Kidney epithelial cell (primary cell): ENCODE measurements around the gene LCK. TPM values are rescaled to one million over a fixed set of nuclear protein-coding genes. Genes with fewer than 3 reads are reported as not detected.

Experiments
- DNase-seq: peaks from one replicate; pipeline ENCODE4 v3.0.0-alpha.2; 2010; ENCODE audit warnings: low read depth
- H3K27me3 ChIP-seq: 2 replicates; pipeline ENCODE4 v1.6.0; 2011; ENCODE audit warnings: low read length; ENCODE audit not compliant: control insufficient read depth, insufficient read depth
- H3K36me3 ChIP-seq: 2 replicates; pipeline ENCODE4 v1.5.1; 2011; ENCODE audit warnings: low read length; ENCODE audit not compliant: control insufficient read depth, insufficient read depth
- H3K4me3 ChIP-seq: 2 replicates; pipeline ENCODE4 v1.5.1; 2011; ENCODE audit warnings: low read depth, mild to moderate bottlenecking, control low read depth, low read length
- CTCF ChIP-seq: IDR thresholded peaks from 2 replicates; pipeline ENCODE4 v1.5.1; 2011; ENCODE audit warnings: mild to moderate bottlenecking, moderate library complexity, low read length, control low read depth, inconsistent platforms; ENCODE audit not compliant: insufficient read depth, poor library complexity, severe bottlenecking
- total RNA-seq: library from RNA; depleted of rRNA; stranded (reverse); fragments of >200 nt; gene quantifications from 2 replicates; pipeline ENCODE4 v1.2.3, GENCODE V29; 2015

Gene LCK
- total RNA-seq, 1 donor from 2014 or later, result 6.2 TPM

- H3K4me3 ChIP-seq, result no peak overlapping the region
- no peaks in the 10 kb centered on the region for H3K36me3 ChIP-seq
- DNase-seq, result no peak
- TF ChIP-seq CTCF, result no peak
- no peaks in the 10 kb centered on the region for H3K27me3 ChIP-seq
Measured at GRCh38 chr1:32303997-32304622, 53.0 kb downstream of the LCK start.

DNA sequence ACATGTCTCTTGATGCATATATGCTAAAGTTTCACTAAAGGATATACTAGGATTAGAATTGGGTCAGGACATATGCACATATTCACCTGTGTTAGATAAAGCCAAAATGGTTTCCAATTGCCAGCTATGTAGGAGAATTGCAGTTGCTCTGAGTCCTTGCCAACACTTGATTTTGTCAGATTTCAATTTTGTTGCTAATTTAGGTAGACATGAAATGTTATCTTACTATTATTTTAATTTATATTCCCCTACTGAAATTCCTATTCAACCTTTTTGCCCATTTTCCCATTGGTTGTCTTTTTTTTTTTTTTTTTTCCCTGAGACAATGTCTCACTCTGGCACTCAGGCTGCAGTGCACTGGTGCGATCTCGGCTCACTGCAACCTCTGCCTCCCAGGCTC lies 54.2 kb downstream of the LCK start:
- Histone ChIP-seq H3K27me3 (no peaks in the 10 kb centered on the region), H3K4me3 (no peak overlapping the region), H3K36me3 (no peaks in the 10 kb centered on the region)
- DNase-seq, result no peak
- no peak for TF ChIP-seq CTCF

- no peak for TF ChIP-seq CTCF
- Histone ChIP-seq H3K36me3 (no peaks in the 10 kb centered on the region), H3K27me3 (no peaks in the 10 kb centered on the region), H3K4me3 (no peak overlapping the region)
- DNase-seq, result no peak
Measured at GRCh38 chr1:32307324-32307723, 56.3 kb downstream of the LCK start.

- no peak for TF ChIP-seq CTCF
- no peak overlapping the region for H3K4me3 ChIP-seq
- no peaks in the 10 kb centered on the region for H3K27me3 ChIP-seq
- DNase-seq, result no peak
- H3K36me3 ChIP-seq, result no peaks in the 10 kb centered on the region
Measured at GRCh38 chr1:32309960-32310359, 58.9 kb downstream of the LCK start.

DNA sequence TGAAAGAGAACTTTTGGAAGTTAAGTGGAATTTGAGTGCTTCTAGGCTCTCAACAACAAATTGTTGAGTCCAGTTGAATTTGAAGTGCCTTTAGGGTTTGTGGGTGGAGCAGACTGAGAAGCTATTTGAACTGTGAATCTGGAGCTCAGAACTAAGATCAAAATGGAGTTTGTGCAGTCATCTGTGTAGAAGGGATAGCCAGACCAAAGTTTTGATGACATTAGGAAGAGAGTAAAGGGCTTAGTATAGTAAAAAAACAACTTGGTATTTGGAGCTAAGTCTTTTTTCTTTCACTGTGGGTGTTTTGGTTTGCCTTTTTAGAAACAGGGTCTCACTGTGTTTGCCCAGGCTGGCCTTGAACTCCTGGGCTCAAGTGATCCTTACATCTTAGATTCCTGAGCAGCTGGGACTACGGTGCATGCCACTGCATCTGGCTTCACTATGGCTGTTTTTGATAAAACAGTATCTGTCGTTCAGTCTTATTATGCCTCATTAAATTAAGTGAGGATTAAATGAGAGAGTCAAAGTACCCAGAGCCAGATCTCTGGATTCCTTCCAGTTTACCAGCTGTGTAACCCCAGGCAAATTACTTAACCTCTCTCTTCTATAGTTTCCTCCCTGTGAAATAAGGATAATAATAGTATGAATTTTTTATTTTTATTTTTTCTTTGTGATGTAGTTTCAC lies 60.8 kb downstream of the LCK start:
- Histone ChIP-seq H3K27me3 (no peaks in the 10 kb centered on the region), H3K4me3 (no peak overlapping the region), H3K36me3 (no peaks in the 10 kb centered on the region)
- TF ChIP-seq CTCF, result no peak
- no peak for DNase-seq

DNA sequence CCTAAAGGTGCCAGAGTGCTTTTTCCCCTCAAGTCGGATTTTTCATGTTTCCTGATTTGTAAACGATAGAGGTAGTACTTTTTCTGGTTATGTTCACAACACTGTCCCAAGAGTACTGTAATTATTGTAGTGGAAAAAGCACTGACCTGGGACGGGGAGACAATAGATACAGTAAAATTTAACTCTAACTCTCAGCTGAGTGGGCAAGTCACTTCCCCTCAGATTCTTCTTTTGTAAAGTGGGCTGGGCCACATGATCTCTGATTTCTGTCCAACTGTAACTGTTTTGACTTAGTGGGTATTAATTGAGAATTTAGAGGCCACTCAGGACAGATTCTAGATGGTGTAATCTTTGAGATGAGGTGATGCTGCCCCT lies 65.8 kb downstream of the LCK start:
- H3K36me3 ChIP-seq, result no peaks in the 10 kb centered on the region
- DNase-seq, result no peak
- H3K4me3 ChIP-seq, result no peak overlapping the region
- no peaks in the 10 kb centered on the region for H3K27me3 ChIP-seq
- no peak for TF ChIP-seq CTCF
